OCI-LY7 (cell line): ENCODE results near the gene GPR37.

ENCODE experiments used
- EZH2phosphoT487 ChIP-seq: fragments of 200-600 bp; sonication (generic); IDR thresholded peaks from 2 replicates; pipeline ENCODE4 v1.6.1; 2018; ENCODE audit warnings: low read depth, borderline replicate concordance, mild to moderate bottlenecking, mixed run types, antibody characterized with exemption, low read length, moderate library complexity, mixed read lengths
- TF ChIP-seq, protein P1 (sequence below): fragments of 200-600 bp; sonication (generic); conservative IDR thresholded peaks from 2 replicates; pipeline ENCODE4 v1.5.1; 2014; ENCODE audit warnings: mild to moderate bottlenecking, antibody characterized with exemption, low read length, moderate library complexity, mixed read lengths

DNA sequence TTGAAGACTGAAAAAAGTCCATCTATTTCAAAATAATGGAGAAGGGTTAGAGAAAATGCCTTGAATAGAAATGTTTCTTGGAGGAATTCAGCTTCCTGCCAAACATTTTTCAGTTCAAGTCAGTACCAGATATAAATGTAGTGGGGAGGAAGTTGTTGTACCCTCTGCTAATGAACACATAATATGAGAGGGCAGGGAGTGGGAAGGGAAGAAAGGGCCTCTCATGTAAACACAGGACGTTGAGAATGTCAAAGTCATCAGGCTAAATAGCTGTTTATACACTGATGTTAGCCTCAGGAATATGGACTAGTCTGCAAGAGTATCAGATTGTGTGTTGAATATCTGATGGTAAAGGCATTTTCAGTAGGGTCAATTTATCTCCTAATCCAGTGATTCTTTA lies 37.0 kb downstream of the GPR37 start:
- TF ChIP-seq, protein P1, sequence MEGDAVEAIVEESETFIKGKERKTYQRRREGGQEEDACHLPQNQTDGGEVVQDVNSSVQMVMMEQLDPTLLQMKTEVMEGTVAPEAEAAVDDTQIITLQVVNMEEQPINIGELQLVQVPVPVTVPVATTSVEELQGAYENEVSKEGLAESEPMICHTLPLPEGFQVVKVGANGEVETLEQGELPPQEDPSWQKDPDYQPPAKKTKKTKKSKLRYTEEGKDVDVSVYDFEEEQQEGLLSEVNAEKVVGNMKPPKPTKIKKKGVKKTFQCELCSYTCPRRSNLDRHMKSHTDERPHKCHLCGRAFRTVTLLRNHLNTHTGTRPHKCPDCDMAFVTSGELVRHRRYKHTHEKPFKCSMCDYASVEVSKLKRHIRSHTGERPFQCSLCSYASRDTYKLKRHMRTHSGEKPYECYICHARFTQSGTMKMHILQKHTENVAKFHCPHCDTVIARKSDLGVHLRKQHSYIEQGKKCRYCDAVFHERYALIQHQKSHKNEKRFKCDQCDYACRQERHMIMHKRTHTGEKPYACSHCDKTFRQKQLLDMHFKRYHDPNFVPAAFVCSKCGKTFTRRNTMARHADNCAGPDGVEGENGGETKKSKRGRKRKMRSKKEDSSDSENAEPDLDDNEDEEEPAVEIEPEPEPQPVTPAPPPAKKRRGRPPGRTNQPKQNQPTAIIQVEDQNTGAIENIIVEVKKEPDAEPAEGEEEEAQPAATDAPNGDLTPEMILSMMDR: no peak
- no peak for TF ChIP-seq EZH2phosphoT487
